GM19463 (cell line): Measurements from ENCODE around the gene ADAM33.

Source experiments
- ATAC-seq: cut with Tn5 transposase; IDR thresholded peaks from one replicate; pipeline ENCODE4 v1.9.1; 2021; ENCODE audit warnings: mild to moderate bottlenecking, moderate library complexity; ENCODE audit not compliant: unreplicated experiment

The ADAM33 gene

DNA sequence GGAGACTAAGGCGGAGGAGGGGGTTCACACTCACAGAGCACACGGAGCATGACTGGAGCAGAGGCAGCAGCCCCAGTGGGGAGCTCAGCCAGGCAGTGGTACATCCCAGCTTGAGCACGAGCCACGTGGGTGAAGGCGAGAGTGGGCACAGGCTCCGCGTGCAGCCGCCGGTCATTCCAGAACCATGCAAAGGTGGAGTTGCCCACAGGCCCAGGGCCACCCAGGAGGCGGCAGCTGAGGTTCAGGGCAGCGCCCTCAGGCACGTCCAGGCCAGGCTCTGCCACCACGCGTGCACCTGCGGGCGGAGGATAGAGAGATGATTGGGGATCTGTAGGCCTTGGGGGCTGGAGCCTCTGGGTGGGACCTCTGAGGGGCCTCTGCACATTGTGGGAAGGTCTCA lies 9.5 kb upstream of the ADAM33 start:
- ATAC-seq: no peak

DNA sequence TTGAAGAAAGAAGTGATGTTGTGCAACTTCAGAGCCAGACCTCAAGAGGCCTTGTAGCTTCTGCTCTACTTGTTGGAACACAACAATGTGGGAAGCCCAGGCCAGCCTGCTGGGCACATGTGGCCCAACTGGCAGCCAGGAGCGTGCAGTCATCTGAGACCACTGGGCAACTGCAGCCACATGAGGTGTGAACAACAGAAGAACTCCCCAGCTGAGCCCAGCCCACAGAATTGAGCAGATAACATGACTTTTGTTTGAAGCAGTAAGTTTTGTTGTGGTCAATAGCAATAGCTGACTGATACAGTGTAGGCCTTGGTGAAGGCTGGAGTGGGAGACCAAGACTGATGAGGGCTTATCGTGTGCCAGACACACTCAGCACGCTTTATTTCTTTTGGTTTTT lies 8.6 kb upstream of the ADAM33 start:
- no peak for ATAC-seq

DNA sequence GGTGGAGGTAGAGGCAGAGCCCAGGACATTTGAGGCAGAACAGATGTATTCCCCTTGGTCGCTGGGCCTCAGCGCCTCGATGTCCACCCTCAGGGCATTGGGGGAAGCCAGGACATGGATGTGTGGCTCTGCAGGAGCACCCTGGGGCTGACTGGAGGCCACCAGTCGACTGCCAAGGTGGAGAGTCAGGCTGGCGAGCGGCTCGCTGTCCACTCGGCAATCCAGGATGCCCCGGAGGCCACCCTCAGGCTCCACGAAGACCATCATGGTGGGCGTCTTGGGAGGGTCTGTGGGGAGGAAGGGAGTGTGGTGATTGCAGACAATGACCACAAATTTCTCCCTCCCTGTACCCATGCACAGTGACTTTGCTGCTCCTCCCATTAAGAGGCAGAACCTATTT lies 8.2 kb upstream of the ADAM33 start:
- ATAC-seq: no peak

DNA sequence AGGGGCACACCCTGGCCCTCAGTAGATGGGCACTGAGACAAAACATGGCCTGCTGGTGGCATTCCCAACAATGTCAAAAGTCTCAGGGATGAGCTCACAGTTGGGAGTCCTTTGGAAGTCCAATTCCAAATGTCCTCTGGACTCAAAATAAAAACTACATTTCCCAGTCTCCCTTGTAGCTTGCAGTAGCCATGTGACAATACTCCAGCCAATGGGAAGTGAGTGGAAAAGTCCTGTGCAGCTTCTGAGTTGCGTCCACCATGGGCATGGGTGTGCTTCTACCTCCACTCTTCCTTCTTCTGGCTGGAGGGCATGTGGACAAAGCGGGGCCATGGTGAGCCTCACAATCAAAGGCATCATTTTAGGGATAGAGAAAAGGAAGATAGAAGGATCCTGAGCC lies 5.8 kb upstream of the ADAM33 start:
- no peak for ATAC-seq

- ATAC-seq: no peak
These were observed 5.1 kb upstream of the ADAM33 start for GRCh38 chr20:3686867-3687321.

GRCh38 chr20:3686421-3686820 lies 4.6 kb upstream of the ADAM33 start:
- no peak for ATAC-seq

- ATAC-seq: no peak
These were observed 3.5 kb upstream of the ADAM33 start for GRCh38 chr20:3685341-3685740.

DNA sequence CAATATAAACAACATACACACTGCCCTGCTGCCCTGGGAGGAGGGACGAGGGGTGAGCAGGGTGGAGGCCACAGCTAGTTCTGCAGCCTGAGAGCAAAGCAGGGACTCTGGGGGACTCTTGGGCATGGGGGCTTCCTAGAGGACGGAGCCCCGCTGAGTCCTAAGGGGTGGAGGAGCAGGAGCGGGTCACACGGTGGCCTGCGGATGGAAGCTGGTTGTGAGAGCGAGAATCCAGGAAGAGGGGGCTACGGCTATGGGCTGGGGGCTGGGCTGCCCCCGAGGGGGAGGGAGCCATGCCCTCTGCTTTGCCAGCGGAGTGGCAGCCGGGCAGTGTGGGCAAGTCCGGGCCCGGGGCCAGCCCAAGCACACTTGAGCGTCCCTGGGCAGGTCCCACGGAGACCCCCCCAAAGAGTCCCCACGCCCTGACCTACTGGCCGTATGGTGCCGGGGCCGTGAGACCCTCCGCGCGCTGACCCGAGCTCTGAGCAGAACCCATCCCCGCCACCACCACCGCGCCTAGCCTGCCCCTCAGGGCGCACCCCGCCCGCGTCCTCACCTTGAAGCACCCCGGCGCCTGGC lies 369 bp downstream of the ADAM33 start:
- no peak for ATAC-seq

DNA sequence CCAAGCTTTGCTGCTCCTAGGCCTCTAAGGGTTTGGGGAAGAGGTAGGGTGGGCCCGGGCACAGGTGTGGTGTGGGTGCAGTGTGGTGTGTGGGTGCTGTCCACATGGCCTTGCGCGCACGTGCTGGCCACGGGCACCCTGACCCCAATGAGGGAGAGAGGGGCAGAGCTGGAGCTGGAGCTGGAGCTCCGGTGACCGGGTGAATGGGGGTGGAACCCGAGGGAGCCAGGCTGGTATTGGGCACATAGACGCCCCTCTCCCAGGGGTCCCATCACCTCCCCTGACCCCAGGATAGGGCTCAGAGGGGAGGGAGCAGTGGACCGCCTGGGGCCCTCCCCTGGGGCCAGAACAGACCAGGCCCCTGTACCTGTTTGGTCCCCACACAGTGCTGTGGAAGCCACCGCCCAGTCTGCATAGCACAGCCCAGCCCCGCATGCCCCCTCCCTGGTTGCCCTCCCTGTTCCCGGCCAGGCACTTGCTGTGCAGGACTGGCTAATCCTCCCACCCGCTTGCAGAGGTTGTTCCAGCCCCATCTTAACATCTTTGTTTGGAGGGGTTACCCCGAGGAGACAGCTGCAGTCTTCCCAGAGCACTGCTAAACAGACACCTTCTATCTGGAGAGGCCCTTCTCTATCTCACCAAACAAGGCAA lies 984 bp downstream of the ADAM33 start:
- ATAC-seq: no peak

GRCh38 chr20:3679749-3680700 lies 1.8 kb downstream of the ADAM33 start:
- no peak for ATAC-seq

GRCh38 chr20:3678856-3679720 lies 2.7 kb downstream of the ADAM33 start:
- no peak for ATAC-seq

DNA sequence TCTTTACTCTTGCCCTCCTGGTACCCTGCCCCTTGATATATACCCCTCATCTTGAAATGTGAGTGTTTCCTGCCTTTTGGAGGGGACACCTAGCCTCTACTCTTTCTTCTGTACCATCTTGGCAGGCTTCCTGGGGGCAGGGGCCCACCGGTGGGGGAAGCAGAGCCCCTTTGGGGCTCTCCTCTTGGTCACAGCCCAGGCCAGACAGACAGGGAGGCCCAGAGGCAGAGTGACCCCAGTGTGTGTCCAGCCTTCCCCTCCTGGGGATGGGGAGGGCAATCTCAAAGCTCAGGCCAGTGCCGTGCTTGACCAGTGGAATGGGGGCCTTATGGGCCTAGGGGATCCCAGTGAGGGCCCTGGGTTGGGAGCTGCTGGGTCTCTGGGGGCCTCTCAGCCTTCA lies 3.6 kb downstream of the ADAM33 start:
- ATAC-seq: no peak

DNA sequence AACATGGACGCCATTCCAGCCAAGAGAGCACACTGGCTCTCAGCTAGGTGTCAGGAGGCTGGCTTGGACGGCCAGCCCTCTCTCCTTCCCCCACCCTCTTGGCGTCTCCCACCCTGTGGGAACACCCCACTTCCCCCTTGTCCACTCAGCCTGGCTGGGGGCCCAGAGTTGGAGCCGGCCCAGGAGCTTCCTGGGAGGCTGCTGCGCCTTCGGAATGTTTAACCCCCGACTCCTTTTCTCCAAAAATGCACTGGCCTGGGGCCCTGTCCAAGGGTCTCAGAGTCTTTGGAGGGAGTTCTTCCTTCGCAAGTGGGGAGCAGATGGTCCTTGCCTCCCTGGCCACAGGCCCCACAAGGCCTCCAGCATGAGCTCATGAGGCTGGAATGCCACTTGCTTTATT lies 4.1 kb downstream of the ADAM33 start:
- ATAC-seq: no peak

GRCh38 chr20:3674995-3675900 lies 6.6 kb downstream of the ADAM33 start:
- no peak for ATAC-seq

GRCh38 chr20:3674447-3674846 lies 7.4 kb downstream of the ADAM33 start:
- ATAC-seq: no peak

- no peak for ATAC-seq
These were observed 8.4 kb downstream of the ADAM33 start for GRCh38 chr20:3673221-3674070.

DNA sequence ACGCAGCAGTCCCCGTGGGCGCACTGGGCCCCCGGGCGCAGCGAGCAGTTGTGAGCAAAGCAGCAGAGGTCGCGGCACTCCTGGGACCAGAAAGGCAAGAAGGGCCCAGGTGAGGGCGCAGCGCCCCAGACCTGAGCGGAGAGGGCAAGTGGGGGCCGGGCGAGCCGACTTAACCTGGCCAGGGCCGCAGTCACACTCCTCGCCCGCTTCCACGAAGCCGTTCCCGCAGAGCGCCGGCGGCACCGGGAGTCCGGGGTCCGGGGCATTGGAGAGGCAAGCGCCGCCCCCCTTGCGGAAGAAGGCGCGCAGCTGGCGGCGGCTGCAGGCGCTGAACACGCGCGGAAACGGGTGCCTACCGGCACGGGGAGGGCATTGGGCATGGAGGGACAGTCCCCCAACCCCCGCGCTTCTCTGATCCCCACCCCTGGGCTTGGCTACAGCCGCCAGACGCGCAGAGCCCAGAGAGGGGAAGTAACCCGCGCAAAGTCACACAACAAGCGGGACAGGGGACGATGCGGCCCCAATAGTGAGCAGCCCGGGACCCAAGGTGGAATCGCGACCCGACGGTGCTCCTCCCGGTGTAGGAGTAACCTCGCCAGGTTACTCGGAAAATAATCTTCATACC lies 9.2 kb downstream of the ADAM33 start:
- ATAC-seq: no peak

DNA sequence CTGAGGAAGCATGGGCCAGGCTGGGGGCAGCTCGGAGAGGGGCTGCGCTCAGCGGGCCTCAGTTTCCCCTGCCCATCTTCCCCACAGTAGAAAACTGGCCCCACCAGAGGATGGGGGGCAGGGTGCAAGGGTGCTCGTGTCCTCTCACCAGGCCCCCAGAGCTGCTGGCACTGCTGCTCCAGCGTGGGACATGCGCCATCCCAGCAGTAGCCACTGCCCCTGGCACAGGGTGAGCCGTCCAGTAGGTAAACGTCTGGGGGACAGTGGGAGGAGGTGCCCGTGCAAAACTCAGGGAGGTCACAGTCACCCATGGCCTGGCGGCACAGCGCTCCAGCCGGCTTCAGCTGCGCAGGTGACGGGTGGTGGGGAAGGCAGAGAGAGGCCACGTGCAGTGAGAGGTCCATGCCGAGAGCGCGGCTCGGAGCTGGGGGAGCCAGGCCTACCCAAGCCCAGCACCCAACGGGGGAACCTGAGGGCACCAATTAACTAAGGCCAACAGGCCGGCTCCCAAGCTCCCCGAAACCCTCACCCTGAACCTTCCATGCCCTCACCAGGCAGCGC lies 9.7 kb downstream of the ADAM33 start:
- no peak for ATAC-seq
